ENCODE measurements around the gene NANOS3. TPM values are rescaled to one million over a fixed set of nuclear protein-coding genes. Genes with fewer than 3 reads are reported as not detected.

The NANOS3 gene
- total and polyA plus RNA-seq, 2 experiments from 2014 or later, result 2.7 TPM; not detected in 1

DNA sequence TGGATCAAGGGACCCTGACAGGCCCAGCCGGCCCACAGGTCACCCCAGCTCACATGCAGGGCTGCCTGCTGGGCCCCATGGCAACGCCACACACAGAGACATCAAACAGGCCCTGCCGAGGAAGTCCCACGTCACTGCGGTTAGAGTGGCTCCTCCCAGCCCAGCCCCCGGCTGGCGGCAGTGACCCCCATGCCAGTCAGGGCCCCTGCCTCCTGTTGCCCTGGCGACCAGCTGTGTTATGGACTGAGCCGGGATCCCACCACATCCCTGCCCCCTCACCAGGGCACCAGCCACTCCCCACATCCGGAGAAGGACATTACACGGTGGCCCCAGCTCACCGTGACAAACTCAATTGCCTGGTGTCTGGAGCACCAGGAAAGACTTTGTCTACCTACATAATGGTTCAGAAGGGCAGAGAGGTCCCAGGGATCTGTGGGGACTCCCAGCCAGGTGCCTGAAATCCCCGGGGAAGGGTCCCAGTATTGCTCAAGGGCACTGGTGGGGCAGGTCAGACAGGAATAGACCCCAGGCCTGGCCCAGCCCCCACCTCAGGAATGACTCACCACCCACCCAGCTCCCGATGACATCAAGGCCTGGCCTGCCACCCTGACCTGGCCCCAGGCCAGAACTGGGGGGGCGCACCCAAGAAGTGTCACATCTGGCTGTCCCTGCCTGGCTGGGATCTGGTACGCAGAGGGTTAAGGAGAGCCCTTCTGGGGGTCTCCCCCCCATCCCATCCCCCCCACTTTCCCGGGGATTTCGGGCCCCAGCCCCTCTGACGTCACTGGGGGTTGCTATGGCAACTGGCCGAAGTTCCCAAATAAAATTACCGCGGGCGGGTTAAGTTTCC, 30.2 kb upstream of the NANOS3 start:
- H3K27me3 ChIP-seq (replicated peaks; ENCODE audit: insufficient read depth), result no peaks in the 10 kb centered on the region
- H3K36me3 ChIP-seq (ENCODE audit: low read depth), result no peaks in the 10 kb centered on the region
- peak overlapping the region; percentile 100 for H3K27ac ChIP-seq
- H3K9ac ChIP-seq, result peak overlapping the region; percentile 99
- H4K20me1 ChIP-seq (ENCODE audit: insufficient read depth), result no peaks in the 10 kb centered on the region
- 0 to 4% methylated on average over 18 to 21 of the region's 23 CpGs for WGBS, 2 experiments (ENCODE audit: low coverage in 1 of 2, low lambda C conversion rate in 2 of 2, missing lambda C conversion rate in 2 of 2)
- no peak overlapping the region for H2AFZ ChIP-seq
- H3K79me2 ChIP-seq (ENCODE audit: insufficient read depth), result peaks cover 13% of the 10 kb centered on the region
- H3K9me2 ChIP-seq (ENCODE audit: insufficient read depth), result no peaks in the 10 kb centered on the region
- H3K4me3 ChIP-seq, result peak overlapping the region; percentile 72
- peak overlapping the region; percentile 82 for H3K4me2 ChIP-seq (ENCODE audit: unreplicated experiment)
- no peaks in the 10 kb centered on the region for H3K9me3 ChIP-seq (ENCODE audit: low read depth)
- in situ Hi-C loops (cut with MboI), result no loop called here
- TF ChIP-seq EZH2 (IDR thresholded peaks at IDR 0.05; ENCODE audit: insufficient read depth, poor library complexity, severe bottlenecking) (no peak), EZH2phosphoT487 (IDR thresholded peaks at IDR 0.05; ENCODE audit: insufficient read depth, low read depth) (no peak)
- peaks cover 40% of the 10 kb centered on the region for H3F3A ChIP-seq (ENCODE audit: insufficient read depth)
- H3K4me1 ChIP-seq (ENCODE audit: insufficient read depth), result peaks cover 39% of the 10 kb centered on the region
- peak; percentile 96 for DNase-seq

DNA sequence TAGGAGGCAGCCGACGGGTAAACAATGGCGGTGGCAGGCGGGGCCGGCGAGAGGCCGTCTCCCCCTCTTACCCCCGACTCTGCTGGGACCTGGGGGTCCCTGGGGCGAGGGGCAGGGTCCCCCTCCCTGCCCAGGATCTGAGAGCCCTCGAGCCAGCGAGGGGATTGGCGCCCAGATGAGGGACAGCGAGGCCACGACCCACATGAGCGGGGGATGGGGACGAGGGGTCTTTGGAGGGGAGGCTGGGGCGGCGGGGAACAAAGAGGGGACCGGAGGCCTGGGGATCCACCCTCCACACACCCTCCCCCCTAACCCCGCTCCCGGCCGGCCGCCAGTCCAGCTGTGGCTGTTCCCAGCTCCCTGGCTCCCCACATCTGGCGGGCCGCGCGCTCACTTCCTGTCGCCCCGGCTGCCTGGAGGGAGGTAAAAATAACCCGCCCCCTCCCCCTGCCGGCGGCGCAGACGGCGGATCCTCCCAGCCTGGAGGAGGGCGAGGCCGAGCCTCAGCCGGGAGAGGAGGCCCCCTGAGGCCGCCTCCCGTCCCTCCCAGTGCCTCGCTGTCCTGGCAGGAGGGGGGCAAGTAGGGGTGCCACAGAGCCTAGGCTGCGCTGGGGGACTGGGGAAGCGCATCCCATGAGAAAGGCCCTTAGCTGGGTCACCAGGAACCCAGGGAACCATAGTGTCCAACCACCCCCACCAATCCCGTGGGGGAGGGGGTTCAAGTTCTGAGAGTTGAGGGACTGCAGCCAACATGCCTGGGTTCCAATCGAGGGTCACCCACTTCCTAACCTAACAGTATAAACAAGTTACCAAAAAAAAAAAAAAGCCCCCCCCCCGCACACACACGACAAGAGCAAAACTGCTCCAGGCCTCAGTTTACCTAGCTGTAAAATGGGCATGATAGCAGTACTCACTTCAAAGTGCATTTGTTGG, 29.3 kb upstream of the NANOS3 start:
- 6 to 11% methylated on average over 19 to 34 of the region's 47 CpGs for WGBS, 2 experiments (ENCODE audit: low coverage in 1 of 2, low lambda C conversion rate in 2 of 2, missing lambda C conversion rate in 2 of 2)
- H3F3A ChIP-seq (ENCODE audit: insufficient read depth), result peaks cover 45% of the 10 kb centered on the region
- peak; percentile 98 for DNase-seq
- in situ Hi-C loops (cut with MboI), result no loop called here
- H3K9ac ChIP-seq, result peak overlapping the region; percentile 99
- H3K27me3 ChIP-seq (replicated peaks; ENCODE audit: insufficient read depth), result no peaks in the 10 kb centered on the region
- peaks cover 12% of the 10 kb centered on the region for H3K79me2 ChIP-seq (ENCODE audit: insufficient read depth)
- no peaks in the 10 kb centered on the region for H3K9me3 ChIP-seq (ENCODE audit: low read depth)
- H3K9me2 ChIP-seq (ENCODE audit: insufficient read depth), result no peaks in the 10 kb centered on the region
- H3K27ac ChIP-seq, result peak overlapping the region; percentile 100
- TF ChIP-seq EZH2 (IDR thresholded peaks at IDR 0.05; ENCODE audit: insufficient read depth, poor library complexity, severe bottlenecking) (no peak), EZH2phosphoT487 (IDR thresholded peaks at IDR 0.05; ENCODE audit: insufficient read depth, low read depth) (no peak)
- H4K20me1 ChIP-seq (ENCODE audit: insufficient read depth), result no peaks in the 10 kb centered on the region
- no peak overlapping the region for H2AFZ ChIP-seq
- no peaks in the 10 kb centered on the region for H3K36me3 ChIP-seq (ENCODE audit: low read depth)
- peak overlapping the region; percentile 72 for H3K4me3 ChIP-seq
- peak overlapping the region; percentile 82 for H3K4me2 ChIP-seq (ENCODE audit: unreplicated experiment)
- peaks cover 48% of the 10 kb centered on the region for H3K4me1 ChIP-seq (ENCODE audit: insufficient read depth)

DNA sequence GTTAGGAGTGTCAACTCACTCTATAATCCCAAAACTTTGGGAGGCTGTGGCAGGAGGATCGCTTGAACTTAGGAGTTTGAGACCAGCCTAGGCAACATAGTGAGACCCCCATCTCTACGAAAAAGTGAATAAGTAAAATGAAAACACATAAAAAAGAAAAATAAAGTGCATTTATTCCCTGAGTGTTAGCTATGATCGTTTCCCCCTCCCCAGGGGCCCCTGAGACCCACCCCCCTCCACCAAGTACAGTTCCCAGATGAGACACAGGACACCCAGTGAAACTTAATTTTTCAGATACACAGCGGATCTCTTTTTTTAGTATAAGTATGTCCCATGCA, 28.6 kb upstream of the NANOS3 start:
- in situ Hi-C loops (cut with MboI), result no loop called here

More for the DNA sequence above, 28.6 kb upstream of the NANOS3 start:
- Histone ChIP-seq H3K4me2 (ENCODE audit: unreplicated experiment) (no peak overlapping the region), H3K4me3 (no peak overlapping the region), H2AFZ (no peak overlapping the region), H3K4me1 (ENCODE audit: insufficient read depth) (peaks cover 50% of the 10 kb centered on the region), H3K27me3 (replicated peaks; ENCODE audit: insufficient read depth) (no peaks in the 10 kb centered on the region), H3K36me3 (ENCODE audit: low read depth) (no peaks in the 10 kb centered on the region), H3K9ac (peak overlapping the region; percentile 99), H3K27ac (peak overlapping the region; percentile 100), H3K9me2 (ENCODE audit: insufficient read depth) (no peaks in the 10 kb centered on the region), H3K9me3 (ENCODE audit: low read depth) (no peaks in the 10 kb centered on the region), H3F3A (ENCODE audit: insufficient read depth) (peaks cover 45% of the 10 kb centered on the region), H4K20me1 (ENCODE audit: insufficient read depth) (no peaks in the 10 kb centered on the region), H3K79me2 (ENCODE audit: insufficient read depth) (peaks cover 9% of the 10 kb centered on the region)
- DNase-seq, result no peak
- TF ChIP-seq EZH2 (IDR thresholded peaks at IDR 0.05; ENCODE audit: insufficient read depth, poor library complexity, severe bottlenecking) (no peak), EZH2phosphoT487 (IDR thresholded peaks at IDR 0.05; ENCODE audit: insufficient read depth, low read depth) (no peak)
- WGBS, 2 experiments (ENCODE audit: low coverage in 1 of 2, low lambda C conversion rate in 2 of 2, missing lambda C conversion rate in 2 of 2), result 74 to 97% methylated on average over 3 to 4 of the region's 4 CpGs
